H1 (cell line): ENCODE measurements around the gene GRIK4. TPM values are rescaled to one million over a fixed set of nuclear protein-coding genes. Genes with fewer than 3 reads are reported as not detected.
A peak's percentile ranks its signal among the peaks of the same experiment; 100 is the strongest.

Experiments used
- CTCF ChIA-PET: fragments of 300-600 bp; sonication (Branson Sonifier 250); formaldehyde crosslinking; loops from one replicate; lab custom pipeline; 2021; ENCODE audit not compliant: partially characterized antibody; lab: Charles Lee
- POLR2A ChIA-PET: fragments of 300-600 bp; sonication (Branson Sonifier 250); formaldehyde crosslinking; loops from one replicate; lab custom pipeline; 2021; ENCODE audit warnings: inconsistent platforms; ENCODE audit not compliant: partially characterized antibody; lab: Charles Lee
- DNase-seq, 2 experiments: peaks; one replicate each; pipeline versions ENCODE4 v3.0.0 to v3.0.0-alpha.2; 2010 to 2022; ENCODE audit warnings: low spot score in 2 of 2, low read depth in 1 of 2, mixed read lengths in 1 of 2
- FAIRE-seq: peaks from 2 replicates; lab custom pipeline; 2011; peaks lifted over from hg19 to GRCh38; lab: Jason Lieb, UNC
- H2AFZ ChIP-seq: 2 replicates; pipeline ENCODE4 v1.8.1; 2012; ENCODE audit warnings: low read length, inconsistent platforms
- H2AK5ac ChIP-seq: 2 replicates; pipeline ENCODE4 v1.6.1; 2013; ENCODE audit warnings: low read depth, low read length
- H2BK120ac ChIP-seq: replicated peaks from 2 replicates; pipeline ENCODE3; 2013; ENCODE audit warnings: low read depth, low read length, inconsistent platforms
- H2BK12ac ChIP-seq: 2 replicates; pipeline ENCODE4 v1.6.1; 2013; ENCODE audit warnings: low read depth, low read length
- H2BK15ac ChIP-seq: 2 replicates; pipeline ENCODE4 v1.6.1; 2013; ENCODE audit warnings: low read length
- H2BK20ac ChIP-seq: 2 replicates; pipeline ENCODE4 v1.6.1; 2013; ENCODE audit warnings: low read length
- H2BK5ac ChIP-seq: 2 replicates; pipeline ENCODE4 v1.6.1; 2013; ENCODE audit warnings: low read depth, low read length
- H3K14ac ChIP-seq: 2 replicates; pipeline ENCODE4 v1.6.1; 2013; ENCODE audit warnings: inconsistent platforms; ENCODE audit not compliant: insufficient read length
- H3K18ac ChIP-seq: 2 replicates; pipeline ENCODE4 v1.6.1; 2013; ENCODE audit warnings: low read length; ENCODE audit errors: extremely low read depth
- H3K23ac ChIP-seq: 2 replicates; pipeline ENCODE4 v1.6.1; 2013; ENCODE audit warnings: inconsistent platforms; ENCODE audit not compliant: insufficient read length
- H3K23me2 ChIP-seq: 2 replicates; pipeline ENCODE4 v1.6.1; 2013; ENCODE audit warnings: low read depth, low read length
- H3K27ac ChIP-seq: 2 replicates; pipeline ENCODE4 v1.6.1; 2011; ENCODE audit warnings: low read depth, low read length, inconsistent platforms
- H3K27me3 ChIP-seq, 4 experiments: replicated peaks in 1 of 4; 1 replicate in 1 of 4; 2 replicates in 3 of 4; pipeline versions ENCODE4 v1.6.1 to v1.8.1; 2011 to 2013; ENCODE audit warnings: low read length in 3 of 4, mild to moderate bottlenecking in 3 of 4, inconsistent platforms in 2 of 4, mixed read lengths in 2 of 4, moderate library complexity in 1 of 4; ENCODE audit not compliant: control insufficient read depth in 3 of 4, insufficient read depth in 3 of 4; ENCODE audit errors: extremely low read depth in 1 of 4
- H3K36me3 ChIP-seq, 4 experiments: 2 replicates each; pipeline versions ENCODE4 v1.6.1 to v1.8.1; 2011 to 2013; ENCODE audit warnings: mild to moderate bottlenecking in 4 of 4, low read length in 3 of 4, moderate library complexity in 2 of 4, control low read depth in 1 of 4, inconsistent platforms in 1 of 4; ENCODE audit not compliant: insufficient read depth in 4 of 4, control insufficient read depth in 2 of 4
- H3K4ac ChIP-seq: replicated peaks from 2 replicates; pipeline ENCODE3; 2013; ENCODE audit warnings: low read length, low read depth, mixed read lengths, inconsistent platforms; ENCODE audit not compliant: insufficient read length
- H3K4me1 ChIP-seq, 4 experiments: replicated peaks in 1 of 4; 1 replicate in 1 of 4; 2 replicates in 3 of 4; pipeline versions ENCODE4 v1.6.1 to v1.8.1; 2011 to 2013; ENCODE audit warnings: low read length in 3 of 4, inconsistent platforms in 2 of 4, mixed read lengths in 1 of 4; ENCODE audit not compliant: insufficient read depth in 4 of 4, control insufficient read depth in 3 of 4
- H3K4me2 ChIP-seq, 2 experiments: 2 replicates each; pipeline versions ENCODE4 v1.6.1 to v1.8.1; 2011 to 2013; ENCODE audit warnings: low read depth in 2 of 2, low read length in 2 of 2, control low read depth in 1 of 2, inconsistent platforms in 1 of 2, mild to moderate bottlenecking in 1 of 2; ENCODE audit not compliant: insufficient read depth in 1 of 2
- H3K4me3 ChIP-seq, 4 experiments: fragments of 200-600, 300-600 bp in 1 of 4; sonication (generic), shearing (Covaris generic), sonication (Bioruptor Twin) in 1 of 4; 2 replicates each; pipeline versions ENCODE4 v1.5.1 to v1.8.1; 2011 to 2016; ENCODE audit warnings: low read length in 4 of 4, low read depth in 3 of 4, control low read depth in 2 of 4, inconsistent platforms in 2 of 4, mild to moderate bottlenecking in 2 of 4, mixed read lengths in 1 of 4, moderate library complexity in 1 of 4; ENCODE audit not compliant: insufficient read depth in 2 of 4; ENCODE audit errors: extremely low read depth in 1 of 4
- H3K56ac ChIP-seq: replicated peaks from 2 replicates; pipeline ENCODE3; 2013; ENCODE audit warnings: low read depth, mild to moderate bottlenecking, mixed read lengths, low read length, inconsistent platforms; ENCODE audit not compliant: insufficient read length
- H3K79me1 ChIP-seq: 2 replicates; pipeline ENCODE4 v1.6.1; 2013; ENCODE audit warnings: low read depth, low read length, control low read depth
- H3K79me2 ChIP-seq, 2 experiments: 2 replicates each; pipeline versions ENCODE4 v1.6.1 to v1.8.1; 2012 to 2013; ENCODE audit warnings: low read length in 2 of 2, mild to moderate bottlenecking in 2 of 2, inconsistent platforms in 1 of 2; ENCODE audit not compliant: insufficient read depth in 2 of 2, control insufficient read depth in 1 of 2
- H3K9ac ChIP-seq, 4 experiments: replicated peaks in 1 of 4; 1 replicate in 1 of 4; 2 replicates in 3 of 4; pipeline versions ENCODE4 v1.6.1 to v1.8.1; 2011 to 2013; ENCODE audit warnings: low read depth in 3 of 4, low read length in 3 of 4, control low read depth in 2 of 4, mild to moderate bottlenecking in 2 of 4, moderate library complexity in 2 of 4, inconsistent platforms in 1 of 4; ENCODE audit errors: extremely low read depth in 1 of 4
- H3K9me3 ChIP-seq, 2 experiments: 2 replicates each; pipeline versions ENCODE4 v1.6.1 to v1.8.1; 2012 to 2013; ENCODE audit warnings: mild to moderate bottlenecking in 2 of 2, moderate library complexity in 2 of 2, control low read depth in 1 of 2, inconsistent platforms in 1 of 2, low read depth in 1 of 2, low read length in 1 of 2, mixed read lengths in 1 of 2; ENCODE audit not compliant: insufficient read depth in 2 of 2
- H4K20me1 ChIP-seq, 2 experiments: replicated peaks in 1 of 2; 2 replicates each; pipeline versions ENCODE3 to v1.8.1; 2011 to 2013; ENCODE audit warnings: inconsistent platforms in 2 of 2, low read length in 2 of 2, mild to moderate bottlenecking in 1 of 2; ENCODE audit not compliant: insufficient read depth in 2 of 2, control insufficient read depth in 1 of 2
- H4K5ac ChIP-seq: 2 replicates; pipeline ENCODE4 v1.6.1; 2013; ENCODE audit warnings: low read length, low read depth, mixed read lengths, inconsistent platforms; ENCODE audit not compliant: insufficient read length
- H4K8ac ChIP-seq: 2 replicates; pipeline ENCODE4 v1.8.0; 2013; ENCODE audit warnings: mild to moderate bottlenecking, moderate library complexity, low read length, inconsistent platforms; ENCODE audit not compliant: insufficient read depth; ENCODE audit errors: extremely low read depth
- H4K91ac ChIP-seq: replicated peaks from 2 replicates; pipeline ENCODE3; 2013; ENCODE audit warnings: low read length, mixed read lengths, inconsistent platforms; ENCODE audit not compliant: insufficient read length
- ASH2L ChIP-seq: fragments of 200-600, 300-600 bp; sonication (generic); IDR thresholded peaks from one replicate; pipeline ENCODE4 v1.7.1; 2017; ENCODE audit warnings: low read length
- RBBP5 ChIP-seq: IDR thresholded peaks from 2 replicates; pipeline ENCODE4 v1.7.1; 2012; ENCODE audit warnings: low read depth, mild to moderate bottlenecking, inconsistent platforms, low read length, moderate library complexity, borderline replicate concordance
- SIRT6 ChIP-seq: IDR thresholded peaks from one replicate; pipeline ENCODE4 v1.7.1; 2012; ENCODE audit warnings: low read length, inconsistent platforms
- WGBS, 2 experiments: shearing (Covaris generic) in 1 of 2; methylation state at CpG; one replicate each; pipeline versions ENCODE4 v1.1.6 to v1.1.7; 2013 to 2015; ENCODE audit warnings: low lambda C conversion rate in 2 of 2, mixed read lengths in 2 of 2, inconsistent platforms in 1 of 2, low coverage in 1 of 2, missing lambda C conversion rate in 1 of 2; ENCODE audit not compliant: insufficient replicate concordance in 2 of 2, insufficient coverage in 1 of 2, insufficient read length in 1 of 2; ENCODE audit errors: extremely low coverage in 1 of 2, missing lambda C conversion rate in 1 of 2; 5-methylcytosine and 5-hydroxymethylcytosine counted together
- polyA plus RNA-seq, 7 experiments: library from polyadenylated mRNA; depleted of rRNA in 3 of 7; stranded (reverse) in 5 of 7; unstranded in 2 of 7; fragments of >200 nt in 5 of 7; fragments of 200-250 nt in 2 of 7; gene quantifications; 1 replicate in 5 of 7; 2 replicates in 1 of 7; 4 replicates in 1 of 7; pipeline versions ENCODE4 v1.2.1 to v1.2.3, GENCODE V29; 2011 to 2013; ENCODE audit warnings: missing spikeins in 2 of 7, mixed read lengths in 2 of 7
- total RNA-seq: library from RNA; stranded (reverse); fragmentation: NEBNext Ultra II Directional; extraction: Animal tissue kit (Norgen Biotek cat#: 25700); gene quantifications from 2 replicates; pipeline ENCODE4 v1.2.1, GENCODE V29; 2021

The GRIK4 gene
- total and polyA plus RNA-seq, 2 of the 8 experiments (the other 6 are each of a cell fraction or from before 2014, with no cell fraction given) = 1.2 to 2.9 TPM

DNA sequence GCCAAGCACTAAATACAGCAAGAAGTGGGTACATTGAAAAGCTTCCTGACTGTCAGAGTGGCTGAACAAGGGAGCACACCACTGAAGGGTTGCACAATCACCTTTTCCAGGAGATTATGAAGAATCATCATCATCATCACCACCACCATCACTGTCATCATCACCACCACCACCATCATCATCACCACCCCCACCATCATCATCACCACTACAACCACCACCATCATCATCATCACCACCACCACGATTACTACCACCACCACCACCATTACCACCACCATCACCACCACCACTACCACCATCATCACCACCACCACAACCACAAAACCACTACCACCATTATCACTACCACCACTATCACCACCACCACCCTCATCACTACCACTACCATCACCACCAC is 364.4 kb downstream of the GRIK4 start:
- no peak overlapping the region for H2BK5ac ChIP-seq
- H4K5ac ChIP-seq = no peak overlapping the region
- peak overlapping the region; percentile 67 for H3K56ac ChIP-seq
- no peak overlapping the region for H2BK20ac ChIP-seq
- 0 out of 8 replicates have a peak, but pooled peaks cover 0 to 4% (median 0%) of the 10 kb centered on the region in 4 experiments for H3K36me3 ChIP-seq
- no peak overlapping the region for H2AK5ac ChIP-seq
- H2BK120ac ChIP-seq = no peak overlapping the region
- H2AFZ ChIP-seq = no peak overlapping the region
- no peaks in the 10 kb centered on the region for H3K9me3 ChIP-seq
- H3K9ac ChIP-seq = no peak overlapping the region
- no peak overlapping the region for H3K14ac ChIP-seq
- TF ChIP-seq SIRT6 (no peak), RBBP5 (no peak), ASH2L (no peak)
- no peak overlapping the region for H2BK15ac ChIP-seq
- H3K18ac ChIP-seq = no peak overlapping the region
- H3K4me3 ChIP-seq = no peak overlapping the region
- H3K27me3 ChIP-seq = no peaks in the 10 kb centered on the region
- H3K23ac ChIP-seq = no peak overlapping the region
- H3K4me2 ChIP-seq = no peak overlapping the region
- no peak overlapping the region for H3K4ac ChIP-seq
- H2BK12ac ChIP-seq = no peak overlapping the region
- WGBS, 2 experiments = 100% methylated on average over 1 of the region's 1 CpG; no CpG with 5 or more reads in 1 of the 2 experiments
- no peak overlapping the region for H3K27ac ChIP-seq
- no peaks in the 10 kb centered on the region; a peak in 1 of 7 replicates for H3K4me1 ChIP-seq
- peaks cover 0 to 3% of the 10 kb centered on the region in 2 experiments for H4K20me1 ChIP-seq
- POLR2A ChIA-PET = no interaction called here
- H3K23me2 ChIP-seq = peaks cover 5% of the 10 kb centered on the region; the same call in 1 of the 2 replicates
- no peaks in the 10 kb centered on the region for H3K79me1 ChIP-seq
- CTCF ChIA-PET = interaction anchor here (1.0 kb wide), 1 partner anchor 319 kb away, joined by 5 read pairs; no protein-coding TSS in a partner anchor
- H4K91ac ChIP-seq = no peak overlapping the region
- DNase-seq (no peak), FAIRE-seq (no peak)
- no peak overlapping the region for H4K8ac ChIP-seq
- no peaks in the 10 kb centered on the region for H3K79me2 ChIP-seq
